Peyer's patch (tissue), 4 donors: Measurements from ENCODE around the gene PSME3. TPM values are rescaled to one million over a fixed set of nuclear protein-coding genes. Genes with fewer than 3 reads are reported as not detected.
"Not testable (repeated sequence)": the region's sequence is repeated elsewhere in the genome, so short reads cannot be mapped to it uniquely, and the experiment has no call there.

ENCODE experiments used
- DNase-seq, 3 donors: peaks; one replicate each; pipeline ENCODE4 v3.0.0-alpha.2; 2017 to 2019
- H3K27ac ChIP-seq, 4 donors: fragments of 200-600 bp; sonication (generic); one replicate each; pipeline ENCODE4 v1.5.1; 2016 to 2019
- H3K27me3 ChIP-seq, 2 donors: fragments of 200-600 bp; sonication (generic); one replicate each; pipeline ENCODE4 v1.5.1; 2019
- H3K36me3 ChIP-seq, 3 donors: fragments of 200-600 bp; sonication (generic); one replicate each; pipeline ENCODE4 v1.5.1; 2016 to 2019
- H3K4me1 ChIP-seq, 4 donors: fragments of 200-600 bp; sonication (generic); one replicate each; pipeline ENCODE4 v1.5.1; 2016 to 2019
- H3K4me3 ChIP-seq, 4 donors: fragments of 200-600 bp; sonication (generic); 1 replicate in 3 of 4; 2 replicates in 1 of 4; pipeline ENCODE4 v1.5.1; 2016 to 2019; ENCODE audit warnings: mild to moderate bottlenecking in 1 of 4
- H3K9me3 ChIP-seq, 4 donors: fragments of 200-600 bp; sonication (generic); one replicate each; pipeline ENCODE4 v1.5.1; 2016 to 2019; ENCODE audit warnings: mild to moderate bottlenecking in 1 of 4
- CTCF ChIP-seq, 6 experiments: fragments of 450-650 bp in 4 of 6; fragments of 200-600 bp in 2 of 6; sonication (generic) in 1 of 6; IDR thresholded peaks; one replicate each; pipeline ENCODE4 v1.5.1; 2017 to 2019; ENCODE audit warnings: antibody characterized with exemption in 6 of 6, mild to moderate bottlenecking in 3 of 6, moderate library complexity in 1 of 6
- POLR2A ChIP-seq, 2 donors: fragments of 450-650 bp; IDR thresholded peaks; one replicate each; pipeline ENCODE4 v1.5.1; 2017; ENCODE audit warnings: antibody characterized with exemption in 2 of 2, mild to moderate bottlenecking in 2 of 2, moderate library complexity in 2 of 2
- total RNA-seq, 4 donors: library from RNA; depleted of rRNA; stranded (reverse); fragments of >200 nt; gene quantifications; one replicate each; pipeline ENCODE4 v1.1.0, GENCODE V29; 2016

PSME3 gene
- total RNA-seq, 4 donors from 2014 or later, result 45.6 to 75.9 (median 59.8) TPM

- no peak for DNase-seq
- H3K27me3 ChIP-seq, result no peaks in the 10 kb centered on the region
- no peaks in the 10 kb centered on the region for H3K9me3 ChIP-seq
- H3K4me1 ChIP-seq, result no peaks in the 10 kb centered on the region
- H3K27ac ChIP-seq, result no peak overlapping the region
- no peaks in the 10 kb centered on the region for H3K36me3 ChIP-seq
- no peak overlapping the region for H3K4me3 ChIP-seq
- TF ChIP-seq CTCF (IDR thresholded peaks at IDR 0.05) (no peak), POLR2A (IDR thresholded peaks at IDR 0.05) (no peak)
Measured at GRCh38 chr17:42857389-42857788, 24.2 kb downstream of the PSME3 start.

GRCh38 chr17:42865638-42866094 lies 32.5 kb downstream of the PSME3 start:
- no peak overlapping the region for H3K27ac ChIP-seq

GRCh38 chr17:42866216-42866615 lies 33.0 kb downstream of the PSME3 start:
- H3K4me3 ChIP-seq, result no peak overlapping the region
- H3K4me1 ChIP-seq, result peaks cover 0 to 11% (median 0%) of the 10 kb centered on the region in 4 donors
- TF ChIP-seq CTCF (IDR thresholded peaks at IDR 0.05) (no peak), POLR2A (IDR thresholded peaks at IDR 0.05) (no peak)
- H3K27ac ChIP-seq, result no peak overlapping the region
- no peaks in the 10 kb centered on the region for H3K36me3 ChIP-seq
- H3K27me3 ChIP-seq, result no peaks in the 10 kb centered on the region
- no peaks in the 10 kb centered on the region for H3K9me3 ChIP-seq
- DNase-seq, result no peak

More at GRCh38 chr17:42865638-42866094, 32.5 kb downstream of the PSME3 start:
- Histone ChIP-seq H3K4me1 (peaks cover 0 to 11% (median 0%) of the 10 kb centered on the region in 4 donors), H3K36me3 (no peaks in the 10 kb centered on the region), H3K4me3 (no peak overlapping the region), H3K9me3 (no peaks in the 10 kb centered on the region), H3K27me3 (no peaks in the 10 kb centered on the region)
- no peak for TF ChIP-seq CTCF (IDR thresholded peaks at IDR 0.05)
- no peak for TF ChIP-seq POLR2A (IDR thresholded peaks at IDR 0.05)
- DNase-seq, result no peak

GRCh38 chr17:42866631-42867575 lies 33.7 kb downstream of the PSME3 start:
- H3K27ac ChIP-seq, result no peak overlapping the region
- no peak overlapping the region for H3K4me3 ChIP-seq
- peaks cover 0 to 11% (median 0%) of the 10 kb centered on the region in 4 donors for H3K4me1 ChIP-seq
- H3K9me3 ChIP-seq, result no peaks in the 10 kb centered on the region
- DNase-seq, result no peak
- no peak for TF ChIP-seq CTCF (IDR thresholded peaks at IDR 0.05)
- no peak for TF ChIP-seq POLR2A (IDR thresholded peaks at IDR 0.05)
- H3K27me3 ChIP-seq, result no peaks in the 10 kb centered on the region
- no peaks in the 10 kb centered on the region for H3K36me3 ChIP-seq

GRCh38 chr17:42867694-42868261 lies 34.6 kb downstream of the PSME3 start:
- not testable (repeated sequence) for H3K27ac ChIP-seq, DNase-seq, H3K27me3 ChIP-seq, H3K36me3 ChIP-seq, H3K4me3 ChIP-seq, H3K9me3 ChIP-seq
- H3K4me1 ChIP-seq, result peaks cover 0 to 11% (median 0%) of the 10 kb centered on the region in 4 donors

- Histone ChIP-seq H3K4me1 (peaks cover 0 to 11% (median 0%) of the 10 kb centered on the region in 4 donors), H3K27me3 (no peaks in the 10 kb centered on the region), H3K27ac (no peak overlapping the region), H3K36me3 (no peaks in the 10 kb centered on the region), H3K4me3 (no peak overlapping the region), H3K9me3 (no peaks in the 10 kb centered on the region)
- TF ChIP-seq POLR2A (IDR thresholded peaks at IDR 0.05) (no peak), CTCF (IDR thresholded peaks at IDR 0.05) (no peak)
- no peak for DNase-seq
Measured at GRCh38 chr17:42868338-42868737, 35.1 kb downstream of the PSME3 start.
